SJSA1 (cell line): Measurements from ENCODE around the gene TNS2. TPM values are rescaled to one million over a fixed set of nuclear protein-coding genes. Genes with fewer than 3 reads are reported as not detected.
A peak's percentile ranks its signal among the peaks of the same experiment; 100 is the strongest.

Experiments
- DNase-seq, 2 experiments: peaks; one replicate each; pipeline ENCODE4 v3.0.0-alpha.2; 2015 to 2020; ENCODE audit warnings: low spot score in 2 of 2, low read depth in 1 of 2
- H3K27ac ChIP-seq: fragments of 250-450 bp; sonication (Bioruptor Pico); 2 replicates; pipeline ENCODE4 v1.5.1; 2020; ENCODE audit warnings: mild to moderate bottlenecking, moderate library complexity
- H3K27me3 ChIP-seq: fragments of 250-450 bp; sonication (Bioruptor Pico); replicated peaks from 2 replicates; pipeline ENCODE4 v1.5.1; 2020; ENCODE audit warnings: mild to moderate bottlenecking, moderate library complexity
- H3K36me3 ChIP-seq: fragments of 250-450 bp; sonication (Bioruptor Pico); 2 replicates; pipeline ENCODE4 v1.5.1; 2020; ENCODE audit warnings: mild to moderate bottlenecking
- H3K4me1 ChIP-seq: fragments of 250-450 bp; sonication (Bioruptor Pico); replicated peaks from 2 replicates; pipeline ENCODE4 v1.6.1; 2021; ENCODE audit warnings: mild to moderate bottlenecking
- H3K4me3 ChIP-seq: fragments of 250-450 bp; sonication (Bioruptor Pico); 2 replicates; pipeline ENCODE4 v1.5.1; 2020; ENCODE audit warnings: mild to moderate bottlenecking
- H3K9me3 ChIP-seq: fragments of 250-450 bp; sonication (Bioruptor Pico); replicated peaks from 2 replicates; pipeline ENCODE4 v1.5.1; 2020; ENCODE audit warnings: mild to moderate bottlenecking
- total RNA-seq: library from RNA; depleted of rRNA; stranded (reverse); fragments of >200 nt; shearing (Covaris generic); gene quantifications from 2 replicates; pipeline ENCODE4 v1.2.3, GENCODE V29; 2014

The TNS2 gene
- total RNA-seq, 1 experiment from 2014 or later: 8.8 TPM

GRCh38 chr12:53096089-53096741, 46.4 kb downstream of the TNS2 start:
- peak in 1 of 2 experiments; percentile 34 for DNase-seq
- Histone ChIP-seq H3K27me3 (no peaks in the 10 kb centered on the region), H3K27ac (no peak overlapping the region), H3K4me1 (peaks cover 35% of the 10 kb centered on the region), H3K36me3 (no peaks in the 10 kb centered on the region), H3K4me3 (no peak overlapping the region), H3K9me3 (no peaks in the 10 kb centered on the region)

- Histone ChIP-seq H3K36me3 (no peaks in the 10 kb centered on the region), H3K27ac (no peak overlapping the region), H3K4me3 (peak overlapping the region; percentile 52), H3K4me1 (peaks cover 35% of the 10 kb centered on the region), H3K9me3 (no peaks in the 10 kb centered on the region), H3K27me3 (no peaks in the 10 kb centered on the region)
- no peak for DNase-seq
Observed at GRCh38 chr12:53096759-53097158, 46.9 kb downstream of the TNS2 start.

GRCh38 chr12:53097207-53097563, 47.3 kb downstream of the TNS2 start:
- H3K36me3 ChIP-seq: no peaks in the 10 kb centered on the region
- peaks cover 35% of the 10 kb centered on the region for H3K4me1 ChIP-seq
- H3K9me3 ChIP-seq: no peaks in the 10 kb centered on the region
- H3K27me3 ChIP-seq: no peaks in the 10 kb centered on the region
- H3K4me3 ChIP-seq: peak overlapping the region; percentile 52
- peak overlapping the region; percentile 83 for H3K27ac ChIP-seq
- peak in 1 of 2 experiments; percentile 56 for DNase-seq

- peak within 1 kb of the TSS; percentile 83 for H3K27ac ChIP-seq
- peak within 1 kb of the TSS; percentile 52 for H3K4me3 ChIP-seq
- H3K4me1 ChIP-seq: peaks cover 35% of the 10 kb centered on the region
- no peaks in the 10 kb centered on the region for H3K9me3 ChIP-seq
- DNase-seq: peak; percentile 67 to 72
- no peaks in the 10 kb centered on the region for H3K27me3 ChIP-seq
- no peaks in the 10 kb centered on the region for H3K36me3 ChIP-seq
Observed at GRCh38 chr12:53097564-53098353, 47.9 kb downstream of the TNS2 start, which contains the start of gene IGFBP6. IGFBP6 (plus strand) TSS chr12:53097667; CDS start chr12:53097718, 51 bp downstream.

DNA sequence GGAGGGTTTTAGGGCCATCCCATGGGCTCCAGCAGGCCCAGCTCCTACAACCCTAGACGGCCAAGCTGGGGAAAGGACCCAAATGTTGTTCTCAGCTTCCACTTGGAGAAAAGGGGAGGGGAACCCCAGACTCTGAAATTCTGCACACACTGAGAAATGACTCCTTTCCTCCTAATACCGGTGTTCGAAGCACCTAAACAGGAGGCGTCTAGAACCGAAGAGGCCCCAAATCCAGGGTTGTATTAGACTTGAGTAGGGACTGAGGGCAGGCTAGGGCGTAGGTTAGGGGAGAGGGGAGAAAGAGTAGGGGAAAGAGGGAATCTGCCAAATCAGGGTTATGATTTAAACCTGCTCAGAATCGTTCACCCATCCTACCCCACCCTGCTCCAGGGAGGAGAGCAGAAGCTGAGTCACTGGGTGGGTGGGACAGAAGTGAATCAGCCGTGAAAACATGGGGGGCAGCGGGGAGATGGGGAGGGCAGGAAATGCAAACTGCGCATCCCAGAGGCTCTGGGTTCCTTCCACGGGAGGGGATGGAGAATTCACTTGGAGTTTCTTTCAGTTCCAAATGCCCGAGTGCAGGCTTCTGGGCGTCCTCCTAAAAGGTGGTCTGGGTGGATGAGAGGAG, 48.6 kb downstream of the TNS2 start:
- Histone ChIP-seq H3K4me3 (peak overlapping the region; percentile 52), H3K9me3 (no peaks in the 10 kb centered on the region), H3K27ac (peak overlapping the region; percentile 83), H3K4me1 (peaks cover 35% of the 10 kb centered on the region), H3K27me3 (no peaks in the 10 kb centered on the region), H3K36me3 (no peaks in the 10 kb centered on the region)
- DNase-seq: peak; percentile 80 to 88

DNA sequence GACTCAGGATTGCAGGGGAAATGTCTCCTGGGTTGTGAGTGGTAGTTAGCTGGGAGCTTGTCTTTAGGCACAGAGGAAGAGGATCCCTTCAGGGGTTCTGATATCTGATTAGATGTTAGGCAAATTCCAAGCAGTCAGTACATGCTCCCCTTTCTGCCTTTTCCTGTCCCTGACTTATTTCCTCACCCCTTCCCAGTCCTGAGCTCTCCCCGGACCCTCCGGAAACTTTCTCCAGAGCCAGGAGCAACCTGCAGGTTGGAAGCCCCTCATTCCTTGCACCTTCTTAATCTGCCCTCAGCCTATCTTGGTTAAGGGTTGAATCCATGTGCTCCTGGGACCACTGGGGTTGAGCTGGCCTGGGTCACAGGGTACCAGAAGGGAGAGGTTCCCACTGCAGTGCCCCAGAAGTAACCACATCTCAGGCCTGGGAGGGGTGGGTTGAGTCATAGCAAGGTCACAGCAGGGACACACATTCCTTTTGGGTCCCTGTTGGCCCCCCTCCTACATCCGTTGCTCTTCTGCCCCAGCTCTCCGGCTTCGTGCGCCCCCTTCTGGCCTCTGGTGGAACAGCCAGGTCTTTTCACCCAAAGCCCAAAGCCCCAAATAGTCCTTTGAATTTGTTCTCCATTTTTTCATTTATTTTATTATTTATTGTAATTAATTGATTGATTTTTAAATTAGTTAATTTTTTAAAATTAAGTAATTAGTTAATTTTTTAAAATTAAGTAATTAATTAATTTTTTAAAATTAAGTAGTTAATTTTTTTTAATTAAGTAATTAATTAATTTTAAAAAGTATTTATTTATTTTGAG, 49.4 kb downstream of the TNS2 start:
- no peaks in the 10 kb centered on the region for H3K36me3 ChIP-seq
- peaks cover 35% of the 10 kb centered on the region for H3K4me1 ChIP-seq
- peak; percentile 94 to 98 for DNase-seq
- H3K27ac ChIP-seq: peak overlapping the region; percentile 83
- H3K4me3 ChIP-seq: peak overlapping the region; percentile 52
- H3K9me3 ChIP-seq: no peaks in the 10 kb centered on the region
- no peaks in the 10 kb centered on the region for H3K27me3 ChIP-seq

DNA sequence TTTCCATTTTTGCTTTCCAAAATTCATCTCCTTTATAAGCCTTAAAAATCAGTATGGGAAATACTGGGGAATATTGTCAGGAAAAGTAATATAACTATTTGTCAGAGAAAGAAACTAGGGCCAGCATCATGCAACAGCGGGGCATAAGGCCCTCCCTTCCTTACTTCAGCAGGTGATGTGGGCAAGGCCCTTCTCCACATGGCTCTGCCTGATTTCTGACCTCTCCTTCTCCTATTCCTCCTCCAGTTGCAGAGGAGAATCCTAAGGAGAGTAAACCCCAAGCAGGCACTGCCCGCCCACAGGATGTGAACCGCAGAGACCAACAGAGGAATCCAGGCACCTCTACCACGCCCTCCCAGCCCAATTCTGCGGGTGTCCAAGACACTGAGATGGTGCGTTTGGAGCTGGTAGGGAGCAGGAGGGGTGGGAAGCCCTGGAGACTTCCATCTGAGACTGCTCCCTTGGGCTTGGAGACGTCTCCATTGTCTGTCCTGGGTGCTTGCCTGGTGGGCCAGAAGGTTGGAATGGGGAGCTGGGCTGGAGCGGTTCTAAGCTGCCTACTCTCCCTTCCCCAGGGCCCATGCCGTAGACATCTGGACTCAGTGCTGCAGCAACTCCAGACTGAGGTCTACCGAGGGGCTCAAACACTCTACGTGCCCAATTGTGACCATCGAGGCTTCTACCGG, 50.7 kb downstream of the TNS2 start:
- no peaks in the 10 kb centered on the region for H3K9me3 ChIP-seq
- peaks cover 35% of the 10 kb centered on the region for H3K4me1 ChIP-seq
- no peaks in the 10 kb centered on the region for H3K36me3 ChIP-seq
- DNase-seq: no peak
- H3K4me3 ChIP-seq: no peak overlapping the region
- H3K27ac ChIP-seq: no peak overlapping the region
- H3K27me3 ChIP-seq: no peaks in the 10 kb centered on the region

DNA sequence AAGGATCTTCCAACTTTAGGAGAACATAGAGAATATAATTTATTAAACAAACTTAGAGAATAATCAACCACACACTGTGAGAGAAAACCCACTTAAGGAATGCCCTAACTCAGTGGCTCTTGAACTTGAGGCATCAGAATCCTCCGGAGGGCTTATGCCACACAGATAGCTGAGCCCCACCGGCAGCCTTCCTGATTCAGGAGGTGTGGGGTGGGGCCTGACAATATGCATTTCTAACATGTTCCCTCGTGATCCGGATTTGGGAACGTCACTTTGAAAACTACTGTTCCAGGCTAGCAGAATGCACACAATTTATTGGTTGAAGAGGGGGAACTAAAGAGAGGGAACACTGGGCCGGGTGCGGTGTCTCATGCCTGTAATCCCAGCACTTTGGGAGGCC, 51.4 kb downstream of the TNS2 start:
- Histone ChIP-seq H3K27me3 (no peaks in the 10 kb centered on the region), H3K36me3 (no peaks in the 10 kb centered on the region), H3K27ac (no peak overlapping the region), H3K9me3 (no peaks in the 10 kb centered on the region), H3K4me3 (no peak overlapping the region), H3K4me1 (peaks cover 31% of the 10 kb centered on the region)
- no peak for DNase-seq

- Histone ChIP-seq H3K4me3 (no peak overlapping the region), H3K4me1 (peaks cover 22% of the 10 kb centered on the region), H3K27me3 (no peaks in the 10 kb centered on the region), H3K36me3 (no peaks in the 10 kb centered on the region), H3K27ac (no peak overlapping the region), H3K9me3 (no peaks in the 10 kb centered on the region)
- no peak for DNase-seq
Observed at GRCh38 chr12:53101931-53102781, 52.3 kb downstream of the TNS2 start.

- no peaks in the 10 kb centered on the region for H3K36me3 ChIP-seq
- no peaks in the 10 kb centered on the region for H3K27me3 ChIP-seq
- H3K4me1 ChIP-seq: peaks cover 12% of the 10 kb centered on the region
- H3K27ac ChIP-seq: no peak within 1 kb of the TSS
- no peaks in the 10 kb centered on the region for H3K9me3 ChIP-seq
- DNase-seq: no peak
- H3K4me3 ChIP-seq: no peak within 1 kb of the TSS
Observed at GRCh38 chr12:53102883-53103807, 53.3 kb downstream of the TNS2 start, which contains the start of gene SOAT2. SOAT2 (plus strand) TSS chr12:53103486; CDS start chr12:53103578, 92 bp downstream.

GRCh38 chr12:53103860-53104305, 54.0 kb downstream of the TNS2 start:
- no peaks in the 10 kb centered on the region for H3K27me3 ChIP-seq
- no peaks in the 10 kb centered on the region; the same call in 1 of the 2 replicates for H3K36me3 ChIP-seq
- no peak overlapping the region for H3K4me3 ChIP-seq
- H3K9me3 ChIP-seq: no peaks in the 10 kb centered on the region
- H3K27ac ChIP-seq: no peak overlapping the region
- peaks cover 4% of the 10 kb centered on the region for H3K4me1 ChIP-seq
- no peak for DNase-seq
